HG03066 (cell line): ENCODE results near the gene RUSF1.
"Not testable (repeated sequence)": the region's sequence is repeated elsewhere in the genome, so short reads cannot be mapped to it uniquely, and the experiment has no call there.

Experiments used
- ATAC-seq: cut with Tn5 transposase; IDR thresholded peaks from one replicate; pipeline ENCODE4 v1.9.1; 2021; ENCODE audit warnings: low read depth; ENCODE audit not compliant: unreplicated experiment

RUSF1 gene

DNA sequence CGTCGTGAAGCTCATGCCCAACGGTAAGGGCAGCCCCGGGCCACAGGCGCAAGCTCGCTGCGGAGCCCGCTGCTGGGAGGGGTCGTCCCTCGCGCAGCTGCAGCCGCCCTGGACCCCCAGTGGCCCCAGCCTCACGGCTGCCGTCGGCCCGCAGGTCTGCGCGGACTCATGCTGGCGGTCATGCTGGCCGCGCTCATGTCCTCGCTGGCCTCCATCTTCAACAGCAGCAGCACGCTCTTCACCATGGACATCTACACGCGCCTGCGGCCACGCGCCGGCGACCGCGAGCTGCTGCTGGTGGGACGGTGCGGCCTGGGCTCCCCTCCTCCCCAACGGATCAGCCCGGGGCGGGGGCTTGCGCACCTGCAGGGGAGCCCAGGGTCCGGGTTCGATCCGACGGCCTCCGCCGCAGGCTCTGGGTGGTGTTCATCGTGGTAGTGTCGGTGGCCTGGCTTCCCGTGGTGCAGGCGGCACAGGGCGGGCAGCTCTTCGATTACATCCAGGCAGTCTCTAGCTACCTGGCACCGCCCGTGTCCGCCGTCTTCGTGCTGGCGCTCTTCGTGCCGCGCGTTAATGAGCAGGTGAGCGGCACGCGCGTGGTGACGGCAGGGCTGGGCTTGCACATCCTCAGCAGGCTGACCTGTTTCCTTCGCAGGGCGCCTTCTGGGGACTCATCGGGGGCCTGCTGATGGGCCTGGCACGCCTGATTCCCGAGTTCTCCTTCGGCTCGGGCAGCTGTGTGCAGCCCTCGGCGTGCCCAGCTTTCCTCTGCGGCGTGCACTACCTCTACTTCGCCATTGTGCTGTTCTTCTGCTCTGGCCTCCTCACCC lies 19.5 kb downstream of the RUSF1 start:
- ATAC-seq: no peak

DNA sequence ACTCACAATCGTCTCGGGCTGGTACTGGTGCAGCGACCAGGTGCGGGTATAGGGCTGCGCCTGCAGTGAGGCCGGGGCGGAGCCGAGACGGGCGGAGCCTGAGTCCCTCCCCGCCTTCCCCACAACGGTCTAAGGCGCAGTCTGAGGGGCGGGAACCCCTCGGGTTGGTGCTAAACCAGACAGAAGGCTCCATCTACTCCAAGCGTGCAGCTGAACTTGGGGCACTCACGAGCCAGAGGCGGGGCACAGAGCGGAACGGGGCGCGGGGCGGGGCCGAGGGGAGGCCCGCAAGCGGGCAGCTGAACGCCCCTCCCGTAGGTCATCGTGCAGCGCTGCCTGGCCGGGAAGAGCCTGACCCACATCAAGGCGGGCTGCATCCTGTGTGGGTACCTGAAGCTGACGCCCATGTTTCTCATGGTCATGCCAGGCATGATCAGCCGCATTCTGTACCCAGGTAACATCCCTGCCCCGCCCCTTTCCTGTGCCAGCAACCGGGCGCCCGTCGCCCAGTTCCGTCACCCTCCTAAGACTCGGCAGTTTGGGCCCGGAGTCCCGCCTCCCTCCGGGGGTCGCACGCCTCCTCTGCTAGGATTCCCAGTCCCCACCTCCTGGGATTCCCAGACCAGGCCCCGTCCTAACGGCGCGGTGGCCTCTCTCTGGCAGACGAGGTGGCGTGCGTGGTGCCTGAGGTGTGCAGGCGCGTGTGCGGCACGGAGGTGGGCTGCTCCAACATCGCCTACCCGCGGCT lies 20.3 kb downstream of the RUSF1 start:
- ATAC-seq: peak; percentile 71

DNA sequence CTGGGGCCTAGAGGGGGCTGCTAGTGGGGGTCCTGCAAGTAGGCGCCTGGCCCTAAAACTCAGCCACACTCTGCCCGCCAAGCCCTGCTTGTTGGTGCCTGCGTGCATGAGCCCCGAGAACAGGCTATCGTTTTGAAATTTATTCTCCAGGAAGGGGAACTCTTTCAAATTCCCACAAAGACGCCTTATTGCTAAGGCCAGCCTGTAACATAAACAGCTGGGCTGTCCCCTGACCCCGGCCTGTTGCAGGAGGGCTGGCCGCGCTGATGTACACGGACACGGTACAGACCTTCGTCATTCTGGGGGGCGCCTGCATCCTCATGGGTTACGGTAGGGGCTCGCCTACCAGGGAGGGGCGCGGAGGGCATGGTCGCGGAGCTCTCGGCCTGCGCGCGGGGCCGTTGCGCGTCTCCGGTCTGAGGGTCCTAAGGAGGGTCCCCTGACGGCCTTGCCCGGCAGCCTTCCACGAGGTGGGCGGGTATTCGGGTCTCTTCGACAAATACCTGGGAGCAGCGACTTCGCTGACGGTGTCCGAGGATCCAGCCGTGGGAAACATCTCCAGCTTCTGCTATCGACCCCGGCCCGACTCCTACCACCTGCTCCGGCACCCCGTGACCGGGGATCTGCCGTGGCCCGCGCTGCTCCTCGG lies 21.0 kb downstream of the RUSF1 start:
- no peak for ATAC-seq

DNA sequence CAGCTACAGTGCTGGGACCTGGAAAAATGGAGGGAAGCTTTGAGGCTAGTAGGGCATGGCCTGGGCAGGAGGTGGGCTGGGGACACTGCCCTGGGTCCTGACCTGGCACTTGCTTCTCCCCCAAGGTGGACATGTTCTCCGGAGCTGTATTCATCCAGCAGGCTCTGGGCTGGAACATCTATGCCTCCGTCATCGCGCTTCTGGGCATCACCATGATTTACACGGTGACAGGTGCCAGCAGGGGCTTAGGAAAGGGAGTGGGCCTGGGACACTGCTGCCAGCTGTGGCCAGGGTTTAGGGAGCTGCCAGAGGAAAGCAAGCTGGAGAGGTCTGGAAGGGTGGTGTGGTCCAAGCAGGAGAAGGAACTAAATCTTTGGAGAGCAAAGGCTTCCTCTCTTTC lies 22.1 kb downstream of the RUSF1 start:
- ATAC-seq: no peak

DNA sequence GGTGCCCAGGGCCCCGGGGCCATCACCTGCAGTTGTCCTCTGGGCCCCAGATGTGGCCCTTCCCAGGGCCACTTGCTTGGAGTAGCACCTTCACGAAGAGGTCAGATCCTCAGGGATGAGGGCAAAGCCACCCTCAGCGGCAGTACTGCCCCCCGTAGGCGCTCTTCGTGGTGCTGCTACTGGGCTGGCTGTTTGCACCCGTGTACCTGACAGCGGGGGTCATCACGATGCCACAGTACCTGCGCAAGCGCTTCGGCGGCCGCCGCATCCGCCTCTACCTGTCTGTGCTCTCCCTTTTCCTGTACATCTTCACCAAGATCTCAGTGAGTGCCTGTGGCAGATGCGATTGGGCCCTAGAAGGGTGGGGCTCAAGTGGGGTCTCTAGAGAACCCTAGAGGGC lies 22.6 kb downstream of the RUSF1 start:
- ATAC-seq: no peak

DNA sequence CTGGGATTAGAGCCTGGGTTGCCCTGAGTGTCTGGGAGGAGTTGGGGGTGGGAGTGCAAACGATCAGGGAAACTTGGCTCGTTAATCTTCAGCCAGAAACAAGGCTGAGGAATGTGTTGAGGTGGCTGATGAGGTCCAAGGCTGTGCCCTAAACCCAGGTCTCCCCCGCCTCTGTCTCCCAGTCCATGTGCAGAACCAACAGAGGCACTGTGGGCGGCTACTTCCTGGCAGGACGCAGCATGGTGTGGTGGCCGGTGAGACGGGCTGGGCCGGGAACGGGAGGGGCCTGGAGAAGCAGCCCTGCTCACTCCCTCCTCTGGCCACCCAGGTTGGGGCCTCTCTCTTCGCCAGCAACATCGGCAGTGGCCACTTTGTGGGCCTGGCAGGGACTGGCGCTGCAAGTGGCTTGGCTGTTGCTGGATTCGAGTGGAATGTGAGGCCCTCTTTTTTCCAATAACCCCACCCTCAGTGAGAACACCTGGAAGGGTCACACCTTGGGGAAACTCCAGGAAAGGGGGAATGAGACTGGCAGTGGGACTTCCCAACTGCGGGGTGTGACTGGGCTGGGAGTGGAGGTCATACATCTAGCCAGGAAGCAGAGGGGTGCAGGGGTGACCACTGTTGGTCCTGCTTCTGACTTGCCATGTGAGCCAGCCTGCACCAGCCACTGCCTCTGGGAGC lies 23.6 kb downstream of the RUSF1 start:
- ATAC-seq: no peak

DNA sequence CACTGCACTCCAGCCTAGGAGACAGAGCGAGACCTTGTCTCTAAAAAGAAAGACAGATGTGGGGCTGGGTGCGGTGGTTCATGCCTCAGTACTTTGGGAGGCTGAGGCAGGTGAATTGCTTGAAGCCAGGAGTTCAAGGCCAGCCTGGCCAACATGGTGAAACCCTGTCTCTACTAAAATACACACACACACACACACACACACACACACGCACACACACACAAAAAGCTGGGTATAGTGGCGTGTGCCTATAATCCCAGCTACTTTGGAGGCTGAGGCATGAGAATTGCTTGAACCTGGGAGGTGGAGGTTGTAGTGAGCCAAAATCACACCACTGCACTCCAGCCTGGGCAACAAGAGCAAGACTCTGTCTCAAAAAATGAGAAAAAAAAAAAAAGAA lies 24.1 kb downstream of the RUSF1 start:
- ATAC-seq: not testable (repeated sequence)

DNA sequence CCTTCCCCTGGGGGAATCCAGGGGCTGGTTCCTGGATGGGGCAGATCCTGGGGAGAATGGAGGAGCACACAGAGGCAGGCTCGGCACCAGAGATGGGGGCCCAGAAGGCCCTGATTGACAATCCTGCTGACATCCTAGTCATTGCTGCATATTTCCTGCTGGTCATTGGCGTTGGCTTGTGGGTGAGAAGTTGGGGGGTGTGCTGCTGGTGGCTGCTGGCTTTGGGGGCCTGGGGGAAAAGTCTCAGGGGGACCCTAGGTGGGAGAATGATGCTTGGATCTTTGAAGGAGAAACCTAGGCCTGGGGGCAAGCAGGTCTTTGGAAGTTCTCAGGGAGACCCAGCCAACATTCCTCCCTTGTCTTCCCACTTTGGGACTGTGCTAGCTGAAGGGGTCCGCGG lies 25.1 kb downstream of the RUSF1 start, which contains the start of gene SLC5A2:
Gene SLC5A2, plus strand, starts transcription at position 43 of the 400 bp plus-strand sequence. Its CDS starts 14 bp downstream, at position 57.
- no peak for ATAC-seq

DNA sequence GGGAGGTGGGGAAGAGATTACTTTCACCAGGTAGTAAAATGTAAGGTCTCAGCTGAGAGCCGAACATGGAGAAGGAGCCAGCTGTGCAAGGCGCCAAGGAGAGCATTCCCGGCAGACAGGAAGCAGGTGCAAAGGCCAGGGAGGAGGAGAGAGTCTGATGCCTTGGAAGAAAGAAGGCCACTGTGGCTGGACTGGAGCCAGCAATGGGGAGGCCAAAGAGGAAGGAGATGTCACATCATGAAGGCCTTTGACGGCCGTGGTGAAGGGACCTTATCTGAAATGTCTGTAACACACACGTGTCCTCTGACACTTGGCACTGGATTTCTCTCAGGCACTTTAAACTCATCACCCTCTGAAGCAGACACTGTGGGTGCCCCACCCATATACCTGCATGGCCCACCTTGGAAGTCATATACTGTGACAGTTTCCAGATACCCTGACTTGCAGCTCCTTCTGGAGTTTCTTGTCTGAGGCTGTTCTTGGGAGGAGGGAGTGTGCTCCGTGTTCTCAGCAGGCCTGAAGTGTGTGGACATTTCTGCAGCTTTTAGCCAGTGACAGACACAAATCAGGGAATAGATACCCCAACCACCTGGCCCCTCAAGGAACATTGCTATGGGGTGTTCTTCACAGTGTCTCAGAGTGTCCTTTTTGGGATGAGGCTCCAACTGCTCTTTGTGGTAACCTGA lies 27.2 kb downstream of the RUSF1 start:
- ATAC-seq: no peak

DNA sequence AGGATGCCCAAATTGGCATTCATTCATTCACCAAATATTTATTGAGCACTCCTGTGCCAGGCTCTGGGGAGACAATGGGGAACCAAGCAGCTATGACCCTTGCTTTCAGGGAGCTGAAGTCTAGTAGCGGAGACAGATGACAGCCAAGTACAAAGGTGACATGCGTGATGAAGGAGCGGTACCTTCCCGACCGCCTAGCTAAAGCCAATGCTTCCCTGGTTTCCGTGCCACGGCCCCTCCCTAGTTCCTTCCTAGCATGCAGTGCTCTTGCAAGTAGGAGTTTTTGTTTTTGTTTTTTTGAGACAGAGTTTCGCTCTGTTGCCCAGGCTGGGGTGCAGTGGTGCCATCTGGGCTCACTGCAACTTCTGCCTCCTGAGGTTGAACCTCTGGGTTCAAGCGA lies 28.4 kb downstream of the RUSF1 start:
- no peak for ATAC-seq

DNA sequence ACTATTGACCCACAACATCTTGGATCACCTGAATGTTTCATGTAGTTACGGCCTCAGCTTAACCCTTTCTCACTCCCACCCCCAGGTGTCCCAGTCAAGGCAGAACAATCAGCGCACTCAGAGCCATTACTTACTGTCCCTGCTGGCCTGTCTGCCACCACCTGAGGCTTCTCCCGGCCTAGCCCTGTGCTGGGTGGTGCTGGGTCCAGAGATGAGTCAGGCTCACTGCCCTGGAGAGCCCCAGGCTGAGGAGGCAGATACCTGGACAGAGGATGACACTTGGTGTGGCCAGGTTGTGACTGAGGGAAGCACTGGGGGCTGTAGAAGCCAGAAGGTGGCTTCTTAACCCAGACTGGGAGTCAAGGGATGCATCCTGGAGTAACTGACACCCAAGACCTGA lies 29.2 kb downstream of the RUSF1 start:
- no peak for ATAC-seq

DNA sequence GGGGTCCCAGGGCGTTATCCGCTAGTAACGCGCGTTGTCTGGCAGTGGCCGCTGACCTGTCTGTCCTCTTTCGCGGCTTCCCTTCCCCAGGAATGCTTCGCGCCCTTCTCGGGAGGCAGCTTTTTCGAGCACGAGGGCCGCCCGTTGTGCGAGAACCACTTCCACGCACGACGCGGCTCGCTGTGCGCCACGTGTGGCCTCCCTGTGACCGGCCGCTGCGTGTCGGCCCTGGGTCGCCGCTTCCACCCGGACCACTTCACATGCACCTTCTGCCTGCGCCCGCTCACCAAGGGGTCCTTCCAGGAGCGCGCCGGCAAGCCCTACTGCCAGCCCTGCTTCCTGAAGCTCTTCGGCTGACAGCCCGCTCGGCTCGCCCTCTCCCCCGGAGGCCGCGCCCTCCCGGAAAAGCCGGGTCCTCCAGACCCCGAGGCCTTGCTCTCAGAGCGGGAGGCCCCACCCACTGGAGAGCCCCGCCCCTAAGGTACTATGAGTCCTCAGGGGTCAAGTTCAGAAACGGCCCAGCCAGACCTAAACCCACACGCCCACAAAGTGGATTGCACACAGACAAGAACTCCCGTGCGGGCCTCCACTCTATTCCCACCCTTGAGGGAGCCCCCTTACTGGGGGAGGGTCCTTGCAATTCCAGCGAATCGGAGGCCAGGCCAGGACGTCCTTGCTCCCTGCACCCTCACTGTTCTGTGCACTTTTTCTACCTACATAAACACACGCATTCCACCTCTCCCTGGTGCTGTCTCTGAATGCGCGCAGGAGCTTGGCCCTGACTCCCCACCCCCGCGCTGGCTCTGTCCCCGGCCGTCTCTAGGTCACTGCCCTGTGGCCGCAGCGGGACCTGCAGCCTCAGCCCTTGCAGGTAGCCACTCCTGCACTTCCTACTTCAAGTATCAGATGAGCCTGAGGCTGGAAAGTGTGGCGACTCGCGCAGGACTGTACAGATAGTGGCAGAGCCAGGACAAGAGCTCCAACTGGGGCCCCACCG lies 30.7 kb downstream of the RUSF1 start:
- ATAC-seq: no peak

DNA sequence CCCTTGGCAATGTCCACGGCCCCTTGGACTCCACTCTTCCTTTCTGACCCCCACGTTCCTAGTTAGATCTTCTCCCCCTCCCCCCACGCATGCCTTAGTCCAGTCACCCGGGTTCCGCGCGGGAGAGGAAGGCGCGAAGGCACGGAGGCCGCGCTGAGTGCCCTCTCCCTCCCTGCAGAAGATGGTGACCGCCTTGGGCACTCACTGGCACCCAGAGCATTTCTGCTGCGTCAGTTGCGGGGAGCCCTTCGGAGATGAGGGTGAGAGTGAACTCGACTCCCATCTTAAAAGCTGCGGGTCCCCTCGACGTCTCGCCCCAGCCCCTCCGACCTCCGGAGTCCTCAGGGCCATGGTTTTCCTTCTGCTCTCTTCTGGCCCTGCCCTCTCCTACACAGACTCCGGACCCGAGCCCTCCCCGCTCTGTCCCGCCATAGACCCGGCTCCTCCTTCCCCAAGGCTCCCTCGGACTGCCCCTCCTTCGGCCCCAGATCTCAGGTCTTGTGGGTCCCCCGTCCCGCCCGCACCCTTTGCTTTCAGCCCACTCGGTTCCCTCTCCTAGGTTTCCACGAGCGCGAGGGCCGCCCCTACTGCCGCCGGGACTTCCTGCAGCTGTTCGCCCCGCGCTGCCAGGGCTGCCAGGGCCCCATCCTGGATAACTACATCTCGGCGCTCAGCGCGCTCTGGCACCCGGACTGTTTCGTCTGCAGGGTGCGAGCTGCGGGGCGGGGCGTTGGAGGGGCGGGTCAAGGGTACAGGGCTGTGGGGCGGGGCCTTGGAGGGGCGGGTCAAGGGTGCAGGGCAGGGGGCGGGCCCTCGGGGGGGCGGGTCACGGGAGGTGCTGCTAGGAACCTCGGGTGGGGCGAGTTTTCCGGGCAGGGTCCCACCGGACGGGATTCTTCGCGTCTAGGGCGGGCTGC lies 31.6 kb downstream of the RUSF1 start:
- peak; percentile 53 for ATAC-seq

DNA sequence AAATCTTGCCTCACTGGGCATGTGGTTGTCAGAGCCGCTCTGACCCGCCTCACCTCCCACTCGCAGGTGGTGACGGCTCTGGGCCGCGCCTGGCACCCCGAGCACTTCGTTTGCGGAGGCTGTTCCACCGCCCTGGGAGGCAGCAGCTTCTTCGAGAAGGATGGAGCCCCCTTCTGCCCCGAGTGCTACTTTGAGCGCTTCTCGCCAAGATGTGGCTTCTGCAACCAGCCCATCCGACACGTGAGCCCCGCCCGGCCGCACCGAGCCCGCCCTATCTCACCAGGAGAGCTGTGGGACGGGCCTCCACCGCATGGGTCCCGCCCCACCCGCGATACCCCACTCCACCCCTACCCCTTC lies 32.3 kb downstream of the RUSF1 start:
- no peak for ATAC-seq

DNA sequence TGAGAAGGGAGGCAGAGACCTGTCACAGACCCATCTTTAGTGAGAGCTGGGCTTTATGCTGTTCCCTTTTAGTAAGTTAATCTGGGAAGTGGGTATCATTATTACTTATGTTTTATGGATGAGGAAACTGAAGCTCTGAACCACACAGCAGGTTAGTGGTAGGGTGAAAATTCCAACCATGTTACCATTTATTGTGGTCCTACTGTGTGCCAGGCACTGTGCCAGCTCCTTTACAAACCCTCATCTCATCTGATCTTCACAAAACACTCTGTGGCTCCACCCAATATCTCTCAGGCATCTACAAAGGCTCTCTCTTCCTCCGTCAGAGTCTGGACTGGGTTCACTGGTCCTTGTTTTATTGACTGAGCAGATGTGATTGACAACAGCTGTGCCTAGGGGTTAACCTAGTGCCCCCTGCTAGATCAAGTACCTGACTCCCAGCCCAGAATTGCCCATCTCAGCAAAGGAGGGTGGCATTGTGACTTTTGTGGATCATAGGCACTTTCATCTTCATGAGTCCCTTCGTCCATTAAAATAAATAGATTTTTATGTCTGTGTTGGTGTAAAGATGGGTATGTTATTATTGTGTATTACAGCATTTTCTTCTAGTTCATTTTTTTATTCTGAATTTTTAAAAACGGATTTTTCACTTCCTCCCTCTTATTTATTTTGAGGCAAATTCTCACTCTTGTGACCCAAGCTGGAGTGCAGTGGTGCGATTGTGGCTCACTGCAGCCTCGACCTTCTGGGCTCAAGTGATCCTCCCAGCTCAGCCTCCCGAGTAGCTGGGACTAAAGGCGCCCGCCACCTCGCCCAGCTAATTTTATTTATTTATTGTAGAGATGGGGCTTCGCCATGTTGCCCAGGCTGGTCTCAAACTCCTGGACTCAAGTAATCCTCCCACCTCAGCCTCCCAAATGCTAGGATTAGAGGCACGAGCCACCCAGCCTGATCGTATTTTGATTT lies 33.1 kb downstream of the RUSF1 start:
- ATAC-seq: no peak

DNA sequence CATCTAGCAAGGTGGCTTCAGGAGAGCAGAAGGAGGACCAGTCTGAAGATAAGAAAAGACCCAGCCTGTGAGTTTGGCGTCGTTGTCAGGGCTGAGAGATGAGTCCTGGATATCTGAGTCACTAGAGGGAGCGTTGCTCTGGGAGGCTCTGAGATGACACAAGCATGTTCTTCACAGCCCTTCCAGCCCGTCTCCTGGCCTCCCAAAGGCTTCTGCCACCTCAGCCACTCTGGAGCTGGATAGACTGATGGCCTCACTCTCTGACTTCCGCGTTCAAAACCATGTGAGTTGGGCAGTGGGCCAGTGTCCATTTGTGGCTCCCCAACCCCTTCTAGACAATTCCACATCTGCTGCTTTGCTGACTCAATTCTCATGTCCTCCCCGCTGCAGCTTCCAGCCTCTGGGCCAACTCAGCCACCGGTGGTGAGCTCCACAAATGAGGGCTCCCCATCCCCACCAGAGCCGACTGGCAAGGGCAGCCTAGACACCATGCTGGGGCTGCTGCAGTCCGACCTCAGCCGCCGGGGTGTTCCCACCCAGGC lies 33.9 kb downstream of the RUSF1 start:
- ATAC-seq: no peak
